Spleen (tissue), 7 donors: Measurements from ENCODE around the gene HIVEP1.
"Not testable (repeated sequence)": the region's sequence is repeated elsewhere in the genome, so short reads cannot be mapped to it uniquely, and the experiment has no call there.

ENCODE experiments used
- POLR2A ChIP-seq, 3 donors: fragments of 450-650 bp; IDR thresholded peaks; one replicate each; pipeline ENCODE4 v1.5.1; 2017; ENCODE audit warnings: antibody characterized with exemption in 3 of 3, mild to moderate bottlenecking in 1 of 3
- POLR2AphosphoS5 ChIP-seq, 3 donors: sonication (generic); formaldehyde crosslinking; IDR thresholded peaks; one replicate each; pipeline ENCODE4 v1.5.1; 2017; ENCODE audit warnings: antibody characterized with exemption in 3 of 3
- TF ChIP-seq, protein P1 (sequence below), 11 experiments: fragments of 200-600 bp in 7 of 11; fragments of 450-650 bp in 4 of 11; sonication (generic) in 4 of 11; IDR thresholded peaks in 8 of 11; conservative IDR thresholded peaks in 3 of 11; 1 replicate in 7 of 11; 2 replicates in 4 of 11; pipeline versions ENCODE4 v1.4.0 to v1.8.0; 2016 to 2021; ENCODE audit warnings: antibody characterized with exemption in 11 of 11, inconsistent platforms in 4 of 11, mild to moderate bottlenecking in 1 of 11
- donor health status: DM: no; HTN: no; CAD: no; lungs with moderate emphysema.
- donor health status: DM: no; HTN: no; CAD: no.
- donor health status: DM: no; HTN: no; CAD: no.

DNA sequence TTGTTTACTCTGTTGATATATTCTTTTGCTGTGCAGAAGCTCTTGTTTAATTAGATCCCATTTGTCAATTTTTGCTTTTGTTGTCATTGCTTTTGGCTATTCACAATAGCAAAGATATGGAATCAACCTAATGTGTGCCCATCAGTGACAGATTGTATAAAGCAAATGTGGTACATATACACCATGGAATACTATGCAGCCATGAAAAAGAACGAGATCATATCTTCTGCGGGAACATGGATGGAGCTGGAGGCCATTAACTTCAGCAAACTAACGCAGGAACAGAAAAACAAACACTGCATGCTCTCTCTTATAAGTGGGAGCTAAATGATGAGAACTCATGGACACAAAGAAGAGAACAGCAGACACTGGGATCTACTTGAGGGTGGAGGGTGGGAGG, 164.7 kb downstream of the HIVEP1 start:
- TF ChIP-seq, protein P1, sequence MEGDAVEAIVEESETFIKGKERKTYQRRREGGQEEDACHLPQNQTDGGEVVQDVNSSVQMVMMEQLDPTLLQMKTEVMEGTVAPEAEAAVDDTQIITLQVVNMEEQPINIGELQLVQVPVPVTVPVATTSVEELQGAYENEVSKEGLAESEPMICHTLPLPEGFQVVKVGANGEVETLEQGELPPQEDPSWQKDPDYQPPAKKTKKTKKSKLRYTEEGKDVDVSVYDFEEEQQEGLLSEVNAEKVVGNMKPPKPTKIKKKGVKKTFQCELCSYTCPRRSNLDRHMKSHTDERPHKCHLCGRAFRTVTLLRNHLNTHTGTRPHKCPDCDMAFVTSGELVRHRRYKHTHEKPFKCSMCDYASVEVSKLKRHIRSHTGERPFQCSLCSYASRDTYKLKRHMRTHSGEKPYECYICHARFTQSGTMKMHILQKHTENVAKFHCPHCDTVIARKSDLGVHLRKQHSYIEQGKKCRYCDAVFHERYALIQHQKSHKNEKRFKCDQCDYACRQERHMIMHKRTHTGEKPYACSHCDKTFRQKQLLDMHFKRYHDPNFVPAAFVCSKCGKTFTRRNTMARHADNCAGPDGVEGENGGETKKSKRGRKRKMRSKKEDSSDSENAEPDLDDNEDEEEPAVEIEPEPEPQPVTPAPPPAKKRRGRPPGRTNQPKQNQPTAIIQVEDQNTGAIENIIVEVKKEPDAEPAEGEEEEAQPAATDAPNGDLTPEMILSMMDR (IDR thresholded peaks at IDR 0.05 in 8 of 11, conservative IDR thresholded peaks at IDR 0.05 in 3 of 11): not testable (repeated sequence)
- TF ChIP-seq POLR2A, POLR2AphosphoS5 (IDR thresholded peaks at IDR 0.05): not testable (repeated sequence)
